Memory B cell (primary cell): ENCODE results near the gene DMBX1.

Experiments
- ATAC-seq: fragments of 150-1000 bp; cut with Tn5 transposase; 2 replicates; pipeline ENCODE4 v1.10.0; 2021; ENCODE audit warnings: low read depth, mild to moderate bottlenecking, moderate library complexity
- DNase-seq, 2 donors: peaks; one replicate each; pipeline ENCODE4 v3.0.0; 2022; ENCODE audit warnings: low spot score in 2 of 2
- H3K27ac Mint-ChIP-seq: one replicate; pipeline ENCODE4 v1.8.0; 2022; ENCODE audit warnings: mild to moderate bottlenecking, moderate library complexity, mixed read lengths
- H3K27me3 Mint-ChIP-seq: one replicate; pipeline ENCODE4 v1.8.0; 2022; ENCODE audit warnings: mixed read lengths
- H3K36me3 Mint-ChIP-seq: one replicate; pipeline ENCODE4 v1.8.0; 2022; ENCODE audit warnings: mild to moderate bottlenecking, mixed read lengths
- H3K4me1 Mint-ChIP-seq: one replicate; pipeline ENCODE4 v1.8.0; 2022; ENCODE audit warnings: mixed read lengths
- H3K4me3 Mint-ChIP-seq: one replicate; pipeline ENCODE4 v1.8.0; 2022; ENCODE audit warnings: mild to moderate bottlenecking, moderate library complexity, mixed read lengths
- H3K9me3 Mint-ChIP-seq: one replicate; pipeline ENCODE4 v1.8.0; 2022; ENCODE audit warnings: mixed read lengths

Gene DMBX1

DNA sequence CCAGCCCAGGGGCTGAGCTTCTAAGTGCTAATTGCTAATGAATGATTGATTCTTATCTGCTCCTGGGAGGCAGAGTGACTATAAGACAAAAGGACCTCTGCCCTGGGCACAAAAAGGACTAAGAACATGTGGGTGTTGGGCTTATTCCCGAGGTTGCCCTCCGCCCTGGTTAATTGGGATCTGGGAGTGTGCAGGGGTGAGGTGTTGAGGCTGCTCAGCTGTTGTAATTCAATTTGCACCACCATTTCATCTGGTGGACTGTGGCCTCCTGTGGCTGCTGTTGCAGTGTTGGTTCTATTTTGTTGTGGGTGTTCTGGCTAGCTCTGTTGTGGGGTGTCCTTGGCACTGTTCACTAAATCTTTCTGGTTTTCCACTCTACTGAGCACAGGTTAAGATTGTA, 48.5 kb downstream of the DMBX1 start:
- Mint-ChIP-seq H3K27ac (no peak overlapping the region), H3K4me1 (peaks cover 3% of the 10 kb centered on the region), H3K27me3 (peaks cover 26% of the 10 kb centered on the region), H3K4me3 (no peak overlapping the region), H3K9me3 (peaks cover 5% of the 10 kb centered on the region), H3K36me3 (no peaks in the 10 kb centered on the region)
- DNase-seq (no peak), ATAC-seq (no peak)
